Measurements from ENCODE around the gene OR52K1.
"Not testable (repeated sequence)": the region's sequence is repeated elsewhere in the genome, so short reads cannot be mapped to it uniquely, and the experiment has no call there.

Gene OR52K1

GRCh38 chr11:4491405-4491804 is 9.0 kb downstream of the OR52K1 start:
- not testable (repeated sequence) for DNase-seq (ENCODE audit: extremely low read depth in 1 of 2, low read depth in 1 of 2)

GRCh38 chr11:4491878-4492606 is 9.6 kb downstream of the OR52K1 start:
- no peak for DNase-seq (ENCODE audit: extremely low read depth in 1 of 2, low read depth in 1 of 2)

GRCh38 chr11:4493480-4493818 is 11.0 kb downstream of the OR52K1 start:
- no peak for DNase-seq (ENCODE audit: extremely low read depth in 1 of 2, low read depth in 1 of 2)

GRCh38 chr11:4495487-4495886 is 13.0 kb downstream of the OR52K1 start:
- DNase-seq (ENCODE audit: extremely low read depth in 1 of 2, low read depth in 1 of 2) = no peak

- no peak for DNase-seq (ENCODE audit: extremely low read depth in 1 of 2, low read depth in 1 of 2)
Measured at GRCh38 chr11:4495986-4496385, 13.5 kb downstream of the OR52K1 start.

GRCh38 chr11:4496557-4497248 is 14.3 kb downstream of the OR52K1 start:
- no peak for DNase-seq (ENCODE audit: extremely low read depth in 1 of 2, low read depth in 1 of 2)

GRCh38 chr11:4508886-4509285 is 26.4 kb downstream of the OR52K1 start:
- DNase-seq (ENCODE audit: extremely low read depth in 1 of 2, low read depth in 1 of 2) = no peak

GRCh38 chr11:4511282-4512245 is 29.1 kb downstream of the OR52K1 start:
- no peak for DNase-seq (ENCODE audit: extremely low read depth in 1 of 2, low read depth in 1 of 2)

- DNase-seq (ENCODE audit: extremely low read depth in 1 of 2, low read depth in 1 of 2) = no peak
Measured at GRCh38 chr11:4514196-4514595, 31.8 kb downstream of the OR52K1 start.

- no peak for DNase-seq (ENCODE audit: extremely low read depth in 1 of 2, low read depth in 1 of 2)
Measured at GRCh38 chr11:4522339-4522738, 39.9 kb downstream of the OR52K1 start.

- no peak for DNase-seq (ENCODE audit: extremely low read depth in 1 of 2, low read depth in 1 of 2)
Measured at GRCh38 chr11:4522752-4523151, 40.3 kb downstream of the OR52K1 start.

GRCh38 chr11:4523666-4524065 is 41.2 kb downstream of the OR52K1 start:
- DNase-seq (ENCODE audit: extremely low read depth in 1 of 2, low read depth in 1 of 2) = no peak

- no peak for DNase-seq (ENCODE audit: extremely low read depth in 1 of 2, low read depth in 1 of 2)
Measured at GRCh38 chr11:4527926-4528325, 45.5 kb downstream of the OR52K1 start.

- DNase-seq (ENCODE audit: extremely low read depth in 1 of 2, low read depth in 1 of 2) = not testable (repeated sequence)
Measured at GRCh38 chr11:4531686-4532085, 49.2 kb downstream of the OR52K1 start.

- peak in 1 of 2 donors; percentile 6 for DNase-seq (ENCODE audit: extremely low read depth in 1 of 2, low read depth in 1 of 2)
Measured at GRCh38 chr11:4539603-4540219, 57.3 kb downstream of the OR52K1 start.

- DNase-seq (ENCODE audit: extremely low read depth in 1 of 2, low read depth in 1 of 2) = no peak
Measured at GRCh38 chr11:4541071-4541470, 58.6 kb downstream of the OR52K1 start.

All from stimulated activated CD8-positive, alpha-beta memory T cell treated with anti-CD3 and anti-CD28 coated beads, Interleukin-7, amount 100 ng/mL, for 48 hours (primary cell).